Measurements from ENCODE around the gene FUT8. TPM values are rescaled to one million over a fixed set of nuclear protein-coding genes. Genes with fewer than 3 reads are reported as not detected.
"Not testable (repeated sequence)": the region's sequence is repeated elsewhere in the genome, so short reads cannot be mapped to it uniquely, and the experiment has no call there.

The FUT8 gene
- total RNA-seq, 5 donors from 2014 or later (not counting 1 experiment from before 2014, with no cell fraction given) = 37.6 to 51.7 (median 43.9) TPM

- POLR2A ChIA-PET; H3K36me3 ChIP-seq (ENCODE audit: control insufficient read depth in 2 of 2, extremely low read depth in 1 of 2, insufficient read depth in 1 of 2, low read length in 1 of 2); H3K9me3 Mint-ChIP-seq; H3K27me3 ChIP-seq (replicated peaks in 1 of 2; ENCODE audit: control insufficient read depth in 2 of 2, extremely low read depth in 1 of 2, insufficient read depth in 2 of 2, low read length in 1 of 2); ATAC-seq (replicated peaks in 1 of 4); H3K27ac ChIP-seq (ENCODE audit: low read length); DNase-seq; H3K4me3 Mint-ChIP-seq; CTCF ChIA-PET; H3K4me1 ChIP-seq (ENCODE audit: control insufficient read depth in 1 of 2, extremely low read depth in 1 of 2, insufficient read depth in 2 of 2, low read length in 2 of 2); H3K9me3 ChIP-seq; H3K4me3 ChIP-seq (ENCODE audit: control insufficient read depth in 1 of 2, extremely low read depth in 1 of 2, low read length in 1 of 2); H3K27ac Mint-ChIP-seq; H3K27me3 Mint-ChIP-seq: not testable (repeated sequence)
- WGBS (ENCODE audit: insufficient coverage) = 100% methylated on average over 5 of the region's 8 CpGs
- Mint-ChIP-seq H3K36me3 (peaks cover 33% of the 10 kb centered on the region), H3K4me1 (peaks cover 50 to 66% (median 56%) of the 10 kb centered on the region in 3 donors)
These were observed 55.4 kb downstream of the FUT8 start for GRCh38 chr14:65467926-65468325.

GRCh38 chr14:65469903-65470302 is 57.4 kb downstream of the FUT8 start:
- CTCF ChIA-PET = no interaction called here
- H3K9me3 ChIP-seq = no peaks in the 10 kb centered on the region
- peaks cover 0 to 10% of the 10 kb centered on the region in 2 experiments for H3K4me1 ChIP-seq (ENCODE audit: control insufficient read depth in 1 of 2, extremely low read depth in 1 of 2, insufficient read depth in 2 of 2, low read length in 2 of 2)
- Mint-ChIP-seq H3K27me3 (no peaks in the 10 kb centered on the region), H3K4me1 (peaks cover 47 to 60% (median 51%) of the 10 kb centered on the region in 3 donors), H3K9me3 (no peaks in the 10 kb centered on the region), H3K27ac (no peak overlapping the region), H3K4me3 (no peak overlapping the region), H3K36me3 (peaks cover 28% of the 10 kb centered on the region)
- no peak for DNase-seq
- no peak overlapping the region for H3K27ac ChIP-seq (ENCODE audit: low read length)
- no peaks in the 10 kb centered on the region for H3K27me3 ChIP-seq (replicated peaks in 1 of 2; ENCODE audit: control insufficient read depth in 2 of 2, extremely low read depth in 1 of 2, insufficient read depth in 2 of 2, low read length in 1 of 2)
- no peak for ATAC-seq (replicated peaks in 1 of 4)
- H3K4me3 ChIP-seq (ENCODE audit: control insufficient read depth in 1 of 2, extremely low read depth in 1 of 2, low read length in 1 of 2) = no peak overlapping the region
- POLR2A ChIA-PET = no interaction called here
- WGBS (ENCODE audit: insufficient coverage) = 94% methylated on average over 11 of the region's 11 CpGs
- no peaks in the 10 kb centered on the region for H3K36me3 ChIP-seq (ENCODE audit: control insufficient read depth in 2 of 2, extremely low read depth in 1 of 2, insufficient read depth in 1 of 2, low read length in 1 of 2)

- Histone ChIP-seq H3K4me1 (ENCODE audit: control insufficient read depth in 1 of 2, extremely low read depth in 1 of 2, insufficient read depth in 2 of 2, low read length in 2 of 2) (peaks cover 0 to 10% of the 10 kb centered on the region in 2 experiments), H3K36me3 (ENCODE audit: control insufficient read depth in 2 of 2, extremely low read depth in 1 of 2, insufficient read depth in 1 of 2, low read length in 1 of 2) (no peaks in the 10 kb centered on the region), H3K27ac (ENCODE audit: low read length) (no peak overlapping the region), H3K27me3 (replicated peaks in 1 of 2; ENCODE audit: control insufficient read depth in 2 of 2, extremely low read depth in 1 of 2, insufficient read depth in 2 of 2, low read length in 1 of 2) (no peaks in the 10 kb centered on the region), H3K4me3 (ENCODE audit: control insufficient read depth in 1 of 2, extremely low read depth in 1 of 2, low read length in 1 of 2) (no peak overlapping the region), H3K9me3 (no peaks in the 10 kb centered on the region)
- H3K36me3 Mint-ChIP-seq = peaks cover 27% of the 10 kb centered on the region
- no peak overlapping the region for H3K4me3 Mint-ChIP-seq
- no peak for ATAC-seq (replicated peaks in 1 of 4)
- H3K4me1 Mint-ChIP-seq = peaks cover 47 to 61% (median 53%) of the 10 kb centered on the region in 3 donors
- H3K9me3 Mint-ChIP-seq = no peaks in the 10 kb centered on the region
- no peak overlapping the region for H3K27ac Mint-ChIP-seq
- POLR2A ChIA-PET = no interaction called here
- WGBS (ENCODE audit: insufficient coverage) = 93% methylated on average over 10 of the region's 13 CpGs
- DNase-seq = no peak
- CTCF ChIA-PET = no interaction called here
- no peaks in the 10 kb centered on the region for H3K27me3 Mint-ChIP-seq
These were observed 57.9 kb downstream of the FUT8 start for GRCh38 chr14:65470404-65470880.

GRCh38 chr14:65471038-65471878 is 58.7 kb downstream of the FUT8 start:
- DNase-seq (no peak), ATAC-seq (replicated peaks in 1 of 4) (no peak)
- Histone ChIP-seq H3K27me3 (replicated peaks in 1 of 2; ENCODE audit: control insufficient read depth in 2 of 2, extremely low read depth in 1 of 2, insufficient read depth in 2 of 2, low read length in 1 of 2) (no peaks in the 10 kb centered on the region), H3K4me3 (ENCODE audit: control insufficient read depth in 1 of 2, extremely low read depth in 1 of 2, low read length in 1 of 2) (no peak overlapping the region), H3K9me3 (no peaks in the 10 kb centered on the region), H3K4me1 (ENCODE audit: control insufficient read depth in 1 of 2, extremely low read depth in 1 of 2, insufficient read depth in 2 of 2, low read length in 2 of 2) (peaks cover 3 to 10% of the 10 kb centered on the region in 2 experiments), H3K36me3 (ENCODE audit: control insufficient read depth in 2 of 2, extremely low read depth in 1 of 2, insufficient read depth in 1 of 2, low read length in 1 of 2) (no peaks in the 10 kb centered on the region), H3K27ac (ENCODE audit: low read length) (no peak overlapping the region)
- Mint-ChIP-seq H3K9me3 (no peaks in the 10 kb centered on the region), H3K4me3 (no peak overlapping the region), H3K27ac (peak overlapping the region in 1 of 2 donors; percentile 76), H3K4me1 (peaks cover 49 to 63% (median 55%) of the 10 kb centered on the region in 3 donors), H3K27me3 (no peaks in the 10 kb centered on the region), H3K36me3 (peaks cover 25% of the 10 kb centered on the region)
- 60% methylated on average over 1 of the region's 5 CpGs for WGBS (ENCODE audit: insufficient coverage)
- POLR2A ChIA-PET = interaction anchor here in 1 of 2 donors (0.7 kb wide), 1 partner anchor 24 kb away, joined by 3 read pairs; no protein-coding TSS in a partner anchor
- CTCF ChIA-PET = interaction anchor here in 1 of 2 donors (0.6 to 1.0 kb wide), 2 partner anchors 19 to 27 kb away, joined by 3 read pairs; no protein-coding TSS in a partner anchor

- Histone ChIP-seq H3K36me3 (ENCODE audit: control insufficient read depth in 2 of 2, extremely low read depth in 1 of 2, insufficient read depth in 1 of 2, low read length in 1 of 2) (no peaks in the 10 kb centered on the region), H3K27me3 (replicated peaks in 1 of 2; ENCODE audit: control insufficient read depth in 2 of 2, extremely low read depth in 1 of 2, insufficient read depth in 2 of 2, low read length in 1 of 2) (no peaks in the 10 kb centered on the region), H3K9me3 (no peaks in the 10 kb centered on the region), H3K27ac (ENCODE audit: low read length) (no peak overlapping the region), H3K4me1 (ENCODE audit: control insufficient read depth in 1 of 2, extremely low read depth in 1 of 2, insufficient read depth in 2 of 2, low read length in 2 of 2) (peaks cover 3 to 10% of the 10 kb centered on the region in 2 experiments), H3K4me3 (ENCODE audit: control insufficient read depth in 1 of 2, extremely low read depth in 1 of 2, low read length in 1 of 2) (no peak overlapping the region)
- DNase-seq = no peak
- ChIA-PET CTCF (interaction anchor here in 1 of 2 donors (0.6 to 1.0 kb wide), 3 partner anchors 18 to 62 kb away, joined by 3 to 7 read pairs (median 3); no protein-coding TSS in a partner anchor), POLR2A (interaction anchor here in 1 of 2 donors (0.6 kb wide), 1 partner anchor 10 kb away, joined by 3 read pairs; no protein-coding TSS in a partner anchor)
- no peak for ATAC-seq (replicated peaks in 1 of 4)
- H3K36me3 Mint-ChIP-seq = peaks cover 25% of the 10 kb centered on the region
- H3K27me3 Mint-ChIP-seq = no peaks in the 10 kb centered on the region
- no peak overlapping the region for H3K4me3 Mint-ChIP-seq
- H3K9me3 Mint-ChIP-seq = no peaks in the 10 kb centered on the region
- peaks cover 53 to 67% (median 58%) of the 10 kb centered on the region in 3 donors for H3K4me1 Mint-ChIP-seq
- peak overlapping the region in 1 of 2 donors; percentile 44 for H3K27ac Mint-ChIP-seq
These were observed 59.7 kb downstream of the FUT8 start for GRCh38 chr14:65472189-65472588.

GRCh38 chr14:65476273-65476941 is 63.9 kb downstream of the FUT8 start:
- H3K9me3 Mint-ChIP-seq = no peaks in the 10 kb centered on the region
- peaks cover 0 to 5% of the 10 kb centered on the region in 2 experiments for H3K4me1 ChIP-seq (ENCODE audit: control insufficient read depth in 1 of 2, extremely low read depth in 1 of 2, insufficient read depth in 2 of 2, low read length in 2 of 2)
- WGBS (ENCODE audit: insufficient coverage) = no CpG with 5 or more reads among the region's 2 CpGs
- H3K4me3 ChIP-seq (ENCODE audit: control insufficient read depth in 1 of 2, extremely low read depth in 1 of 2, low read length in 1 of 2) = no peak overlapping the region
- H3K27ac ChIP-seq (ENCODE audit: low read length) = no peak overlapping the region
- no peaks in the 10 kb centered on the region for H3K36me3 ChIP-seq (ENCODE audit: control insufficient read depth in 2 of 2, extremely low read depth in 1 of 2, insufficient read depth in 1 of 2, low read length in 1 of 2)
- peaks cover 15% of the 10 kb centered on the region for H3K36me3 Mint-ChIP-seq
- ATAC-seq (replicated peaks in 1 of 4) (no peak), DNase-seq (no peak)
- no peaks in the 10 kb centered on the region for H3K9me3 ChIP-seq
- no peaks in the 10 kb centered on the region for H3K27me3 Mint-ChIP-seq
- CTCF ChIA-PET = interaction anchor here in 1 of 2 donors (0.7 kb wide), 1 partner anchor 46 kb away, joined by 3 read pairs; no protein-coding TSS in a partner anchor
- H3K27ac Mint-ChIP-seq = no peak overlapping the region
- H3K27me3 ChIP-seq (replicated peaks in 1 of 2; ENCODE audit: control insufficient read depth in 2 of 2, extremely low read depth in 1 of 2, insufficient read depth in 2 of 2, low read length in 1 of 2) = no peaks in the 10 kb centered on the region
- H3K4me1 Mint-ChIP-seq = peaks cover 60 to 72% (median 69%) of the 10 kb centered on the region in 3 donors
- no peak overlapping the region for H3K4me3 Mint-ChIP-seq
- POLR2A ChIA-PET = interaction anchor here (0.6 kb wide), 3 partner anchors 21 to 1964 kb away, joined by 4 to 11 read pairs (median 5); no protein-coding TSS in a partner anchor

Data from T-cell (primary cell).